ENCODE results near the gene ID3.

DNA sequence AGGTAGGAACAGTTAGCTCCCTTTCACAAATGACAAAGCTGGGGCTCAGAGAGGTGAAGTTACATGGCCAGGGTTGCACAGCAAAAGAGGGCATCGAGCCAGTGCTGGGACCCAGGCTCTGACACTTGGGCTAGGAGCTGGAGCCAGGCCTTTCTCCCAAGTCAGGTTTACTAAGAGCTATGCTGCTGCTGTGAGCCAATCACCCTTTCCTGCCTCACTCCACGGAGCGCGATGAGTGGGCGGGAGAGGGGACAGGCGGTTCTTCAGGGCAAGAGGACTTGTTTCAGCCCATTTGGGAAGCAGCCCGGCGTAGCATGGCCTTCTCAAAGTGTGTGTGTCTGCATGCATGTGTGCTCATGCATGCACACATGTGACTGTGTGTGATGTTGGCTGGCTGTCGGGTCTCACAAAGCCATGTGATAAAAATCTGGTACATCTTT lies 10.6 kb downstream of the ID3 start:
- TF ChIP-seq, protein P1, sequence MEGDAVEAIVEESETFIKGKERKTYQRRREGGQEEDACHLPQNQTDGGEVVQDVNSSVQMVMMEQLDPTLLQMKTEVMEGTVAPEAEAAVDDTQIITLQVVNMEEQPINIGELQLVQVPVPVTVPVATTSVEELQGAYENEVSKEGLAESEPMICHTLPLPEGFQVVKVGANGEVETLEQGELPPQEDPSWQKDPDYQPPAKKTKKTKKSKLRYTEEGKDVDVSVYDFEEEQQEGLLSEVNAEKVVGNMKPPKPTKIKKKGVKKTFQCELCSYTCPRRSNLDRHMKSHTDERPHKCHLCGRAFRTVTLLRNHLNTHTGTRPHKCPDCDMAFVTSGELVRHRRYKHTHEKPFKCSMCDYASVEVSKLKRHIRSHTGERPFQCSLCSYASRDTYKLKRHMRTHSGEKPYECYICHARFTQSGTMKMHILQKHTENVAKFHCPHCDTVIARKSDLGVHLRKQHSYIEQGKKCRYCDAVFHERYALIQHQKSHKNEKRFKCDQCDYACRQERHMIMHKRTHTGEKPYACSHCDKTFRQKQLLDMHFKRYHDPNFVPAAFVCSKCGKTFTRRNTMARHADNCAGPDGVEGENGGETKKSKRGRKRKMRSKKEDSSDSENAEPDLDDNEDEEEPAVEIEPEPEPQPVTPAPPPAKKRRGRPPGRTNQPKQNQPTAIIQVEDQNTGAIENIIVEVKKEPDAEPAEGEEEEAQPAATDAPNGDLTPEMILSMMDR (IDR thresholded peaks at IDR 0.05), result no peak
- TF ChIP-seq POLR2A (IDR thresholded peaks at IDR 0.05), result no peak

Data from suprapubic skin (tissue), 3 donors.